Body of pancreas (tissue), 4 donors: ENCODE data around the gene COL9A3.

Source experiments
- POLR2A ChIP-seq, 3 donors: fragments of 450-650 bp; IDR thresholded peaks; one replicate each; pipeline ENCODE4 v1.6.1; 2016; ENCODE audit warnings: antibody characterized with exemption in 3 of 3, mild to moderate bottlenecking in 2 of 3
- TF ChIP-seq, protein P1 (sequence below), 7 experiments: fragments of 450-650 bp in 4 of 7; fragments of 200-600 bp in 3 of 7; sonication (generic) in 3 of 7; IDR thresholded peaks; one replicate each; pipeline ENCODE4 v1.5.1; 2016 to 2019; ENCODE audit warnings: antibody characterized with exemption in 7 of 7

DNA sequence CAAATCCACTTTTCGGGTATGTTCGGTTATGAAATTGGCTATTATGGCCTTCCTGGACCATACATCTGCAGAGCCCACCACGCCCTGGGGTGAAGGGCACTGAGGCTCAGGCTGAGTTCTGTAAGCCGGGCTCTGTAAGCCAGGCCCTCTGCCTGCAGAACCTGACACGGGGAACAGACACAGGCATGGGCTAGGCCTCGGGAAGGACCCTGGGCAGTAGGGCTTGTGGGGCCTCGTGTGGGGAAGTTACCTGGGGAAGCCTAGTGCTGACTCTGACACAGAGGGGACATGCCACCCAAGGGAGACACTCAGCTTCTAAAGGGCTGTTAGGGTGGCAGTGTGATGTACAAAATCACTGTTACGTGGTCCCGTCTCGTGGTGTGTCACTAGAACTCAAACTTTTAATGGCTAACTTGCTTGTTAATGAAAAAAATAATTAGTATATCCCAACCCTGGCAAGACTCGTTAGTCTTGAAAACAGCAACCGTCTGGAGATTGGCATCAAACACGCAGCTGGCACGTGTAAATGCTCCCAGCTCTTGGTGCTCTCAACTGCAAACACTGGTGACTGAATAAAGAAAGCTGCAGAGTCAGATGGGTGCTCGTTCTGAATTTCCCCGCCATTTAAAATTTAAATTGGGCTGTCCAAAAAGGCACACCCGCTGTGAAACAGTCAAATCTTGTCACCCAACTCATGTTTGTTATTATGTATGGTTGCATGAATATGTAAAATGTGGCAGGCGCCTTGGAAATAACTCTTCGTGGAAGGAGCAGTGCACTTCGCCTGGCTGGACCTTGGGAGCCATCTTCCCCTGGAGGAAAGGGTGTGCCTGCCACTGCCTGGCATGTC, 68.4 kb downstream of the COL9A3 start:
- TF ChIP-seq, protein P1, sequence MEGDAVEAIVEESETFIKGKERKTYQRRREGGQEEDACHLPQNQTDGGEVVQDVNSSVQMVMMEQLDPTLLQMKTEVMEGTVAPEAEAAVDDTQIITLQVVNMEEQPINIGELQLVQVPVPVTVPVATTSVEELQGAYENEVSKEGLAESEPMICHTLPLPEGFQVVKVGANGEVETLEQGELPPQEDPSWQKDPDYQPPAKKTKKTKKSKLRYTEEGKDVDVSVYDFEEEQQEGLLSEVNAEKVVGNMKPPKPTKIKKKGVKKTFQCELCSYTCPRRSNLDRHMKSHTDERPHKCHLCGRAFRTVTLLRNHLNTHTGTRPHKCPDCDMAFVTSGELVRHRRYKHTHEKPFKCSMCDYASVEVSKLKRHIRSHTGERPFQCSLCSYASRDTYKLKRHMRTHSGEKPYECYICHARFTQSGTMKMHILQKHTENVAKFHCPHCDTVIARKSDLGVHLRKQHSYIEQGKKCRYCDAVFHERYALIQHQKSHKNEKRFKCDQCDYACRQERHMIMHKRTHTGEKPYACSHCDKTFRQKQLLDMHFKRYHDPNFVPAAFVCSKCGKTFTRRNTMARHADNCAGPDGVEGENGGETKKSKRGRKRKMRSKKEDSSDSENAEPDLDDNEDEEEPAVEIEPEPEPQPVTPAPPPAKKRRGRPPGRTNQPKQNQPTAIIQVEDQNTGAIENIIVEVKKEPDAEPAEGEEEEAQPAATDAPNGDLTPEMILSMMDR (IDR thresholded peaks at IDR 0.05): no peak
- TF ChIP-seq POLR2A (IDR thresholded peaks at IDR 0.05): no peak
